Endothelial cell (in vitro differentiated cells): Measurements from ENCODE around the gene FBXW11. TPM values are rescaled to one million over a fixed set of nuclear protein-coding genes. Genes with fewer than 3 reads are reported as not detected.

Experiments
- DNase-seq: peaks from one replicate; pipeline ENCODE4 v3.0.0; 2021; ENCODE audit warnings: low spot score
- H3K27ac Mint-ChIP-seq: one replicate; pipeline ENCODE4 v1.8.0; 2021; ENCODE audit warnings: mixed read lengths, inconsistent platforms; ENCODE audit not compliant: unreplicated experiment
- H3K27me3 Mint-ChIP-seq: one replicate; pipeline ENCODE4 v1.8.0; 2021; ENCODE audit warnings: mild to moderate bottlenecking, moderate library complexity, mixed read lengths, inconsistent platforms; ENCODE audit not compliant: unreplicated experiment
- H3K36me3 Mint-ChIP-seq: one replicate; pipeline ENCODE4 v1.8.0; 2021; ENCODE audit warnings: mild to moderate bottlenecking, low read depth, mixed read lengths, inconsistent platforms; ENCODE audit not compliant: unreplicated experiment
- H3K4me1 Mint-ChIP-seq: one replicate; pipeline ENCODE4 v1.8.0; 2021; ENCODE audit warnings: mild to moderate bottlenecking, mixed read lengths, inconsistent platforms; ENCODE audit not compliant: unreplicated experiment
- H3K4me3 Mint-ChIP-seq: one replicate; pipeline ENCODE4 v1.8.0; 2021; ENCODE audit warnings: mild to moderate bottlenecking, mixed read lengths, inconsistent platforms; ENCODE audit not compliant: unreplicated experiment
- H3K9me3 Mint-ChIP-seq: one replicate; pipeline ENCODE4 v1.8.0; 2021; ENCODE audit warnings: mixed read lengths, inconsistent platforms; ENCODE audit not compliant: unreplicated experiment
- total RNA-seq: library from RNA; stranded (reverse); fragmentation: NEBNext Ultra II Directional; extraction: Animal tissue kit (Norgen Biotek cat#: 25700); gene quantifications from one replicate; pipeline ENCODE4 v1.2.1, GENCODE V29; 2021; ENCODE audit not compliant: unreplicated experiment
- TF ChIP-seq, protein P1 (sequence below): fragments of 200-600 bp; sonication (generic); IDR thresholded peaks from one replicate; pipeline ENCODE4 v1.5.0; 2021; ENCODE audit warnings: antibody characterized with exemption; ENCODE audit not compliant: unreplicated experiment

Gene FBXW11
- total RNA-seq, 1 donor from 2014 or later, result 62.0 TPM

GRCh38 chr5:171834461-171834860, 172.0 kb downstream of the FBXW11 start:
- no peak overlapping the region for H3K4me3 Mint-ChIP-seq
- no peak overlapping the region for H3K27ac Mint-ChIP-seq
- H3K27me3 Mint-ChIP-seq, result peaks cover 2% of the 10 kb centered on the region
- peaks cover 25% of the 10 kb centered on the region for H3K36me3 Mint-ChIP-seq
- no peak for DNase-seq
- peaks cover 7% of the 10 kb centered on the region for H3K9me3 Mint-ChIP-seq
- TF ChIP-seq, protein P1, sequence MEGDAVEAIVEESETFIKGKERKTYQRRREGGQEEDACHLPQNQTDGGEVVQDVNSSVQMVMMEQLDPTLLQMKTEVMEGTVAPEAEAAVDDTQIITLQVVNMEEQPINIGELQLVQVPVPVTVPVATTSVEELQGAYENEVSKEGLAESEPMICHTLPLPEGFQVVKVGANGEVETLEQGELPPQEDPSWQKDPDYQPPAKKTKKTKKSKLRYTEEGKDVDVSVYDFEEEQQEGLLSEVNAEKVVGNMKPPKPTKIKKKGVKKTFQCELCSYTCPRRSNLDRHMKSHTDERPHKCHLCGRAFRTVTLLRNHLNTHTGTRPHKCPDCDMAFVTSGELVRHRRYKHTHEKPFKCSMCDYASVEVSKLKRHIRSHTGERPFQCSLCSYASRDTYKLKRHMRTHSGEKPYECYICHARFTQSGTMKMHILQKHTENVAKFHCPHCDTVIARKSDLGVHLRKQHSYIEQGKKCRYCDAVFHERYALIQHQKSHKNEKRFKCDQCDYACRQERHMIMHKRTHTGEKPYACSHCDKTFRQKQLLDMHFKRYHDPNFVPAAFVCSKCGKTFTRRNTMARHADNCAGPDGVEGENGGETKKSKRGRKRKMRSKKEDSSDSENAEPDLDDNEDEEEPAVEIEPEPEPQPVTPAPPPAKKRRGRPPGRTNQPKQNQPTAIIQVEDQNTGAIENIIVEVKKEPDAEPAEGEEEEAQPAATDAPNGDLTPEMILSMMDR, result no peak
- no peaks in the 10 kb centered on the region for H3K4me1 Mint-ChIP-seq

GRCh38 chr5:171832775-171833174, 173.7 kb downstream of the FBXW11 start:
- no peak for DNase-seq
- Mint-ChIP-seq H3K36me3 (peaks cover 25% of the 10 kb centered on the region), H3K27me3 (peaks cover 2% of the 10 kb centered on the region), H3K4me3 (no peak overlapping the region), H3K27ac (no peak overlapping the region), H3K4me1 (no peaks in the 10 kb centered on the region), H3K9me3 (peaks cover 7% of the 10 kb centered on the region)
- TF ChIP-seq, protein P1, result no peak

DNA sequence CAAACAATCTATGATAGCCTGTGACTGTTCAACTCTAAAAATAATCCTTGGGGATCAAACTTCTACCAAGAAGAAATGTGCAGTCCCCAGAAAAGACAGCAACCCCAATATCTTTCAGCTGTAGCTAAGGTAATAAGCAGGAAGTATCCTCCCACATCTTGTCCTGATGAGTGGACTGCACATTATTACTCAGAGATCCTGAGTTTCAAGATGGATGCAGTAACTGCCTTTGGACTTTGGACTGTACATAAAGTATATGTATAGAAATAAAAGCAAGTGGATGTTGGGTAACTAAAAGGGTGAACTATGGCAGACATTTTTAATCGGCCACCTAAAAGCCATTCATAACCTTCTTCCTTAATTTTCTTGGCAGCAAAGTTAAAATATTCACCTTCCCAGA, 175.8 kb downstream of the FBXW11 start:
- peaks cover 2% of the 10 kb centered on the region for H3K27me3 Mint-ChIP-seq
- TF ChIP-seq, protein P1, result no peak
- peaks cover 25% of the 10 kb centered on the region for H3K36me3 Mint-ChIP-seq

DNA sequence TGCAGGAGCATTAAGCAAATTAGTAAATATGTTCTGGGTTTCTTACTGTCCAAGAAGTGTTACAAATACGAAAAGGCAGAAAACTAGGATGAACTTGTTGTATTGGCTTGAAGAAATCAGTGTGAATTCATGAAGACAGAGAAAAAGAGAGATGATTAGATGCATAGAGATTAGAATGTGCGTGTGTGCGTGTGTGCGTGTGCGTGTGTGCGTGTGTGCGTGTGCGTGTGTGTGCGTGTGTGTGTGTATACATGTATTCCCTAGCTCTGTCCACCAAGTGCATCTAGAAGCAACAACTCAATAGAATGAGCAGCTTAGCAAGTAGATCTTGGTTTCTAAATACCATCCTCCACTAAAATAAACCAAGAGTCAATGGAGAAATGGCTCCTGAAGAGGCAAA, 179.3 kb downstream of the FBXW11 start:
- peaks cover 12% of the 10 kb centered on the region for H3K36me3 Mint-ChIP-seq
- H3K9me3 Mint-ChIP-seq, result peaks cover 7% of the 10 kb centered on the region
- H3K4me1 Mint-ChIP-seq, result no peaks in the 10 kb centered on the region
- no peak for DNase-seq
- H3K27me3 Mint-ChIP-seq, result peaks cover 3% of the 10 kb centered on the region
- TF ChIP-seq, protein P1, result no peak
- no peak overlapping the region for H3K27ac Mint-ChIP-seq
- H3K4me3 Mint-ChIP-seq, result no peak overlapping the region

More for the DNA sequence above, 175.8 kb downstream of the FBXW11 start:
- no peak for DNase-seq
- Mint-ChIP-seq H3K9me3 (peaks cover 7% of the 10 kb centered on the region), H3K4me3 (no peak overlapping the region), H3K4me1 (no peaks in the 10 kb centered on the region), H3K27ac (no peak overlapping the region)

DNA sequence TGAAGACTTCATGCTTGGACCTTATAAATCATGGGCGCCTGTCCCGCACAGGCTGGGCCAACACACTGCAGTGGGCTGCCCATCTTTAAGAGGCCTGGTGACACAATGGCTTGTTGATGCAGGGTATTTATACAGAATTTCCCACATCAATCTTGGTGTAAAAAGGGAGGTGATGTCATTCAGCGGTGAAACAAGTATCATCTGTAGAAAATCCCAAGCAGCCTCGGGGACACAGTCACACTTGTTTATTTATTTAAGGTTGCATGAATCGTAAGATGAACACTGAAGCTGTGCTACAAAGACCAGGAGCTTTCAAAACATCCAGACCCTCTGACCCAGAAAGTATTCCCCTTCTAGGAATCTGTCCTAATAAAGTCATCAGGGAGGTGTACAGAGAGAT, 180.3 kb downstream of the FBXW11 start:
- TF ChIP-seq, protein P1, result no peak
- no peak for DNase-seq
- H3K27ac Mint-ChIP-seq, result no peak overlapping the region
- H3K4me3 Mint-ChIP-seq, result no peak overlapping the region
- peaks cover 2% of the 10 kb centered on the region for H3K27me3 Mint-ChIP-seq
- no peaks in the 10 kb centered on the region for H3K4me1 Mint-ChIP-seq
- H3K9me3 Mint-ChIP-seq, result peaks cover under 1% of the 10 kb centered on the region
- peaks cover 2% of the 10 kb centered on the region for H3K36me3 Mint-ChIP-seq
